Lung (tissue), 12 donors: Measurements from ENCODE around the gene COL6A2. TPM values are rescaled to one million over a fixed set of nuclear protein-coding genes. Genes with fewer than 3 reads are reported as not detected.

Experiments
- ATAC-seq: fragments of 200-7000 bp; cut with Tn5 transposase; one replicate; pipeline ENCODE4 v1.9.1; 2020; ENCODE audit warnings: moderate number of reproducible peaks; ENCODE audit not compliant: insufficient read depth, low FRiP score
- DNase-seq, 3 donors: peaks; one replicate each; pipeline ENCODE4 v3.0.0-alpha.2; 2013 to 2017
- H3K27ac ChIP-seq, 2 donors: one replicate each; pipeline ENCODE4 v1.5.1; 2013; ENCODE audit warnings: mild to moderate bottlenecking in 2 of 2, moderate library complexity in 2 of 2, control low read depth in 1 of 2, inconsistent platforms in 1 of 2, low read depth in 1 of 2, low read length in 1 of 2
- H3K27me3 ChIP-seq, 3 donors: one replicate each; pipeline ENCODE4 v1.5.1; 2013; ENCODE audit warnings: low read length in 2 of 3; ENCODE audit not compliant: control insufficient read depth in 3 of 3, insufficient read depth in 3 of 3
- H3K36me3 ChIP-seq, 4 donors: one replicate each; pipeline ENCODE4 v1.5.1; 2013; ENCODE audit warnings: low read length in 4 of 4, mild to moderate bottlenecking in 1 of 4, moderate library complexity in 1 of 4; ENCODE audit not compliant: control insufficient read depth in 4 of 4, insufficient read depth in 4 of 4
- H3K4me1 ChIP-seq, 5 donors: one replicate each; pipeline ENCODE4 v1.5.1; 2013; ENCODE audit warnings: low read length in 5 of 5, mild to moderate bottlenecking in 2 of 5, moderate library complexity in 1 of 5; ENCODE audit not compliant: control insufficient read depth in 5 of 5, insufficient read depth in 5 of 5
- H3K4me3 ChIP-seq: one replicate; pipeline ENCODE4 v1.5.1; 2013; ENCODE audit warnings: mild to moderate bottlenecking, control low read depth, moderate library complexity
- H3K9ac ChIP-seq, 2 donors: one replicate each; pipeline ENCODE4 v1.5.1; 2013; ENCODE audit warnings: low read length in 2 of 2, control low read depth in 1 of 2; ENCODE audit not compliant: insufficient read depth in 1 of 2
- H3K9me3 ChIP-seq, 4 donors: one replicate each; pipeline ENCODE4 v1.5.1; 2013; ENCODE audit warnings: low read length in 3 of 4, mild to moderate bottlenecking in 1 of 4, moderate library complexity in 1 of 4; ENCODE audit not compliant: control insufficient read depth in 4 of 4, insufficient read depth in 3 of 4
- CTCF ChIP-seq: IDR thresholded peaks from 2 replicates; pipeline ENCODE4 v1.5.1; 2012; ENCODE audit warnings: mild to moderate bottlenecking; ENCODE audit errors: control extremely low read depth, extremely low read depth
- WGBS, 2 donors: extraction: QIAGEN DNeasy Blood & Tissue Kit; methylation state at CpG; one replicate each; pipeline ENCODE4 v1.1.7; 2013; 5-methylcytosine and 5-hydroxymethylcytosine counted together
- polyA plus RNA-seq, 2 donors: library from polyadenylated mRNA; stranded (reverse); fragments of 200-250 nt; gene quantifications; one replicate each; pipeline ENCODE4 v1.2.1, GENCODE V29; 2013
- total RNA-seq, 2 donors: library from RNA; depleted of rRNA in 1 of 2; stranded (reverse); fragments of >200 nt in 1 of 2; gene quantifications; one replicate each; pipeline ENCODE4 v1.2.1, GENCODE V29; 2014 to 2021
- donor health status: control.
- donor health status: control.
- donor health status: Bipolar disorder and iron deficiency.
- donor health status: healthy.
- donor health status: DM: yes; HTN: yes; CAD: no.

The COL6A2 gene
- total and polyA plus RNA-seq, 4 donors: 192 to 466 (median 292) TPM

DNA sequence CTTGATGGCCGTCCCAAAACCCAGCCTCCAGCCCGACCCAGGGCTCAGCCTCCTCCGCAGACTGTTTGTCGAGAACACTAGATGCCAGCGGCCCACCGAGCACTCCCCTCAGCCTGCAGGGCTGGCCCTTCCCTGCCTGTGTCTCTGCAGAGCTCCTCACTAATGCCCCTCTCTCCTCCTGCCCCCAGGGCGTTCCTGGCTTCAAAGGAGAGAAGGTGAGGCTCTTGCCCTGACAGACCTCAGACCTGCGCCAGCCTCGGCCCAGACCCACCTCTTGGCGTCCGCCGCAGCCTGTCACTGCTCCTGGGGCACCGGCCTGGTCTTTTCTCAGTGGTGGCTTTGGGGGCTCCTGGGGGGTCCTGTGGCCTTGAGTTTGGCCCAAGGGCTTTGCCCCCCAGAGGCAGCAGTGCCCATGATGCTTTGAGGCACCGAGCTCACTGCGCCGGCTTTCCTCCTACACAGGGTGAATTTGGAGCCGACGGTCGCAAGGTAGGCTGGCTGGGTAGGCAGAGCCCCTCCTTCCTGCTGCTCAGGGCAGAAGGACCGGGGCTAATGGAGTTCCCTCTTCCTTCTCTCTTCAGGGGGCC is 18.4 kb downstream of the COL6A2 start:
- H3K27ac ChIP-seq: no peak overlapping the region

DNA sequence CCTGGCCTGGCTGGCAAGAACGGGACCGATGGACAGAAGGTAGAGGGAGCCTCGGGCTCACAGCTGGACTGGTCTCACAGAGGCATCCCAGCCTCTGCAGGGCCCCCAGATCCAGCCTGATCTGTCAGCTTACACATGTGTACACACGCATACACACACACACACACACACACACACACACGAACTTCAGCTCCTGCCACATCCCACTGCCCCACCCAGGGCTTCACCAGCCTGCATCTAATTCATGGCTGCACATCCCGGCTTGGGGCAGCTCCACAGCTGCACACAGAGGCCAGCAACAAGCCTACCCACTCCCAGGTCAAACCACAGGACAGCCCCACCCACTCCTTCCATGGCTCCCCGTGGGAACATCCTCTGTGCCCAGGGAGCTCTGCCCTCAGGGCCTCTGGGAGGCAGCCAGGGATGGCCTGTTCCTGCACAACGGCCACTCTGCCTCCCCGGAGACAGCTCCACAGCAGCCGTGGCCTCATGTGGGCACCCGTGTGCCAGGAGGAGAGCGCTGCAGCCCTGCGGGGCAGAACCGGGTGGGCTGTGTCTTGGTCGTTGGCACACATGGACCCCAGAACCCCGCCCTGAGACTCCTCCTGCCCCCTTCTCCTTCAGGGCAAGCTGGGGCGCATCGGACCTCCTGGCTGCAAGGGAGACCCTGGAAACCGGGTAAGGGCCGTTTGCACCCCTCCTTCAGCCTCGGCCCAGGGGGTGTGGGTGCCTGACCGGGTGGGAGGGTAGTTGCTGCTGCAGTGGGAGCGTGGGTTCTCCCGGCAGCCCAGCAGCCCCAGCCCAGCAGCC is 19.1 kb downstream of the COL6A2 start:
- 84 to 90% methylated on average over 21 to 24 of the region's 24 CpGs for WGBS, 2 donors
- no peaks in the 10 kb centered on the region for H3K4me1 ChIP-seq
- no peaks in the 10 kb centered on the region for H3K27me3 ChIP-seq
- ATAC-seq (no peak), DNase-seq (peak in 1 of 3 donors; percentile 11)
- peaks cover 0 to 10% (median 4%) of the 10 kb centered on the region in 4 donors for H3K9me3 ChIP-seq
- H3K4me3 ChIP-seq: no peak overlapping the region
- TF ChIP-seq CTCF: no peak
- no peak overlapping the region for H3K9ac ChIP-seq
- H3K27ac ChIP-seq: no peak overlapping the region
- H3K36me3 ChIP-seq: peaks cover 6 to 67% (median 42%) of the 10 kb centered on the region in 4 donors

More for the DNA sequence above, 18.4 kb downstream of the COL6A2 start:
- ATAC-seq (no peak), DNase-seq (peak in 1 of 3 donors; percentile 10)
- H3K9ac ChIP-seq: no peak overlapping the region
- no peaks in the 10 kb centered on the region for H3K4me1 ChIP-seq
- no peak overlapping the region for H3K4me3 ChIP-seq
- no peaks in the 10 kb centered on the region for H3K27me3 ChIP-seq
- no peak for TF ChIP-seq CTCF
- 91 to 93% methylated on average over 20 of the region's 20 CpGs for WGBS, 2 donors
- peaks cover 6 to 62% (median 36%) of the 10 kb centered on the region in 4 donors for H3K36me3 ChIP-seq
- peaks cover 0 to 10% (median 4%) of the 10 kb centered on the region in 4 donors for H3K9me3 ChIP-seq

DNA sequence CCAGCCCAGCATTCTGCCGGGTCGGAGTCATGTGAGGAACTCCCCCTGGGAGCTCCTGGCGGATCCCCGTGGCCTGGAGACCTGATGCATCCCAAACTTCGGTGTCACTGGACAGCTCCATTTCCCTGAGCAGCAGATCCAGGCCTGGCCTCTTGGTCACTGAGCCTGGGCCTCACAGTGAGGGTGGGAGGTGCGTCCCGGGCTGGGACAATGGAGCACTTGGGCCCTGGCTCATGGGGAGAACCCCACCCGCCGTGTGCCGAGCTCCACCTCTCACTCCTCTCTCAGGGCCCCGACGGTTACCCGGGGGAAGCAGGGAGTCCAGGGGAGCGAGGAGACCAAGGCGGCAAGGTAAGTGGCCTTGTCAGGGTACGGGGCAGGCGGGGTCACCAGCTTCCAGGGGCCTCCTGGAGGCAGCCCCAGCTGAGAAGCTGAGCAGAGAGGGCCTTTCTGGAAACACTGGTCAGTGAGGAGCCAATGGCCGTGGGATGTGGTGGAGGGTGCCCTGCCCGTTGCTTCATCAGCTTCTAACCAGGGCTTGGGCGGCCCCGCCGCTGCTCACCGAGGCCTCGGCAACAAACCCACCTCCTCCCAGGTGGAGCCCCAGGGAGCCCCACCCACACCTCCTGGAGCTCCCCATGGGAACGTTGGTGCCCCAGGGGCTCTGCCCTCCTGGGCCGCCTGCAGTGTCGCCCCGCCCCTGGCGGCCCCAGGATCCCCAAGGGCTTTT is 19.8 kb downstream of the COL6A2 start:
- peak in 1 of 3 donors; percentile 11 for DNase-seq
- no peak overlapping the region for H3K27ac ChIP-seq
- no peak overlapping the region for H3K4me3 ChIP-seq

More for the DNA sequence above, 19.8 kb downstream of the COL6A2 start:
- Histone ChIP-seq H3K36me3 (peaks cover 6 to 67% (median 41%) of the 10 kb centered on the region in 4 donors), H3K27me3 (no peaks in the 10 kb centered on the region), H3K9me3 (peaks cover 0 to 10% (median 4%) of the 10 kb centered on the region in 4 donors), H3K9ac (no peak overlapping the region), H3K4me1 (no peaks in the 10 kb centered on the region)
- TF ChIP-seq CTCF: no peak
- no peak for ATAC-seq
- 83 to 88% methylated on average over 29 of the region's 29 CpGs for WGBS, 2 donors
